Stimulated activated CD4-positive, alpha-beta T cell treated with anti-CD3 and anti-CD28 coated beads, Interleukin-2, amount 100 ng/mL, for 4 hours (primary cell): Measurements from ENCODE around the gene OR2T12.
"Not testable (repeated sequence)": the region's sequence is repeated elsewhere in the genome, so short reads cannot be mapped to it uniquely, and the experiment has no call there.

Source experiments
- DNase-seq: peaks from one replicate; pipeline ENCODE4 v3.0.0-alpha.2; 2020; ENCODE audit warnings: low read depth

Gene OR2T12

DNA sequence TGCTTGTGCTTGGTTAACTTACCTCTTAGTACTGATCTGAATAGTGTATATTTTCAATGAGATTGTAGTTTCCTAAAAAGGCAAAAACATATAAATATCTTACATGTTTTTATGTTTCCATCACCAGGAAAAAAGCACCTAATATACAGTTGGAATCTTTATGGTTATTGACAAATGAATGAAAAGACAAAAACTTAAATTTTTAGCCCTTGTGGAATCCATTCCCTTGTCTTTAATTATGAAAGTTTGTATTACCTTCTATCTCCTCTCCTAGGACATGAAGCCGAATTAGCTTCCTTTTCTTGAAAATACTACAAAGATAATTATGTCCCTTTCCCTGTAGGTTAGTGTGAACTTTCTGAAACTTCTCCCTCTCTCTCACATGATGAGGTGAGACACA, at the start of gene OR2T12:
Gene OR2T12, minus strand, starts transcription at position 101 of the 400 bp plus-strand sequence. CDS start 7,846 bp downstream, outside the sequence.
- no peak for DNase-seq

GRCh38 chr1:248348475-248348874, 45.3 kb upstream of the OR2T12 start, which contains the start of gene OR14C36:
Gene OR14C36, plus strand, starts transcription at chr1:248348775. Its CDS starts 0 bp downstream, at chr1:248348775.
- DNase-seq: no peak

GRCh38 chr1:248343451-248343850, 40.2 kb upstream of the OR2T12 start:
- no peak for DNase-seq

DNA sequence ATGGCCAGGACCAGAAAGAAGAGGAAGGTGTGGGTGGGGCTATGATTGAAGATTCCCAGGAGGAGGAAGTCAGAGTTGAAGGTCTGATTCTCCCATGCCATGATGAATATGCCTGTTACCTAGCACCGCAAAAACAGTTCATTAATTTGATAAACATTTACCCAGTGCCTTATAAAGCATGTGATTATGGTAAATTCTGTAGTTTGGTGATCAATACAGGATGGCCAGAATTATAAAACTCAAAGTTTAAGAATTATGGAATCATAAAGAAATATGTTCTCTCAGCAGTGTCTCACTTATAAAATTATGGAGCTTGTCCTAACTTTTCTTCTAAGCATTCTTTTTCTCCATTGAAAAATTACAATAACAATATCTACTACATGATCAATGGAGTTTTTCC, 21.2 kb upstream of the OR2T12 start, which contains the start of gene OR2M7:
Gene OR2M7, minus strand, starts transcription at position 101 of the 400 bp plus-strand sequence. Its CDS starts 0 bp downstream, at position 101.
- DNase-seq: no peak

DNA sequence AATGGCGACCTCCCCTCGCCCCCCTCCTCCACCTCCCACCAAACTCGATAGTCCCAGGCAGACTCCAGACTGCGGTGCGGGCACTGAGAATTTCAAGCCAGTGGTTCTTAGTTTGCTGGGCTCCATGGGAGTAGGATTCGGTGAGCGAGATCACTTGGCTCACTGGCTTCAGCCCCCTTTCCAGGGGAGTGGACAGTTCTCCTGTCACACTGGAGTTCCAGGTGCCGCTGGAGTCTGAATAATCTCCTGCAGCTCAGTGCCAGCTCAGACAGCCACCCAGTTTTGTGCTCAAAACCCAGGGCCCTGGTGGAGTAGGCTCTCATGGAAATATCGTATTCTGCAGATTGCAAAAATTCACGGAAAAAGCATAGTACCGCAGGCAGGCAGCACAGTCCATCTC, 13.6 kb upstream of the OR2T12 start:
- DNase-seq: no peak

DNA sequence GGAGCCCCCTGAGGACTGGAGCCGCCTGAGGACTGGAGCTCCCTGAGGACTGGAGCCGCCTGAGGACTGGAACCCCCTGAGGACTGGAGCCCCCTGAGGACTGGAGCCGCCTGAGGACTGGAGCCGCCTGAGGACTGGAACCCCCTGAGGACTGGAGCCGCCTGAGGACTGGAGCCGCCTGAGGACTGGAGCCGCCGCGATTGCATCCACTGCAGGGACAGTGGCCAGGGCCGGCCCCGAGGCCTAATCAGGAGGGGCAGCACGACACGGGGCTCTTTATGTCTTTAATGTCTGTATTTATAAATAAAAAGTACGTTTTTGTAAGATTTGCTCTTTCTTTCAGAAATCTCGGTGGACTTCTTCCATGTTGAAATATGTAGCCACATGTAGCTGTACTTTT, 3.5 kb upstream of the OR2T12 start:
- not testable (repeated sequence) for DNase-seq

- no peak for DNase-seq
Observed at GRCh38 chr1:248306103-248306502, 2.9 kb upstream of the OR2T12 start.

GRCh38 chr1:248305672-248306071, 2.4 kb upstream of the OR2T12 start:
- not testable (repeated sequence) for DNase-seq

DNA sequence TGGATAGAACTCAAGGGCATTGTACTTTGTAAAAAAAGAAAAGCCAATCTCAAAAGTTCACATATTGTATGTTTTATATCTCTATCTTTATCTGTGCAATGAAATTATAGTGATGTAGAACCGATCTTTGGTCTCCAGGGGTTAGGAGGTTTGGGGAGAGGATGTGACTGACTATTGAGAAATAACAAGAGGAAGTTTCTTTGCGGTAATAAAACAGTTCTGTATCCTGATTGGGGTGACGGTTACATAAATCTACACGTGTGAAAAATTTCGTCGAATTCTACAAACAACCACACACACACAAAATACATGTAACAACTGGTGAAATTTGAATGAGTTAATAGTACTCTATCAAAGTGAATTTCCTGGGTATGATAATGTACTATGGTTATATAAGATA, 14.8 kb downstream of the OR2T12 start:
- no peak for DNase-seq

GRCh38 chr1:248277876-248278275, 25.3 kb downstream of the OR2T12 start, which contains the start of gene OR2T33:
Gene OR2T33, minus strand, starts transcription at chr1:248277976. Its CDS starts 4,162 bp downstream, at chr1:248273814.
- DNase-seq: no peak

DNA sequence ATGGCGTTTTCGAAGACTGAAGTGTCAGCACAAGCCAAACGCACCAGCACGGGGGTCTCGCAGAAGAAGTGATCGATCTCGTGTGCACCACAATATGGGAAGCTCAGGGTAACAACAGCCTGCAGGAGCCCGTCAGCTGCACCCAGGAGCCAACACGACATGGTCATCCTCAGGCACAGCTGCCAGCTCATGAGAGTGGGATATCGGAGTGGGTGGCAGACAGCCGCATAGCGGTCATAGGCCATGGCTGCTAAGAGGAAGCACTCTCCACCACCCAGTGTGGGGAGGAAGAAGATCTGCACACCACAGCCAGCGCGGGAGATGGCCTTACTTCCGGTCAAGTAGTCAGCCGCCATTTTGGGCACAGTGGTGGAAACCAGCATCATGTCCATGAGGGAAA, 30.0 kb downstream of the OR2T12 start:
- DNase-seq: not testable (repeated sequence)

DNA sequence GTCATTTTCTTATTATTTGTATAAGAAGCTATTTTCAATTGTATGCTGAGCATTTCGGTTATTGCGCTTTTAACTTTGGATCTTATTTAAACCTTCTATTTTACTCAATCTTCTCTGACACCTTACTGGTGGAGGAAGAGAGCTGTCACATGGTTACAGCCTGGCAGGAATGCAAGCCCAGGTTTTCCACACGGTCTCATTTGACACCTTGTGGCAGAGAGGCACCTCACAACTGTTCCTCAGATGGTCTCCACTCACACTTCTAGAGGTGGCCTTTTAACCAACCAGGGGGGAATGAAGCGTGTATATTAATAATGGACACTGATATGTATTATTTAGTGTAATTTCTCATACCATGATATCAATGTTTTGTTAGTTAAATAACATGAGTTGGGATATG, 35.0 kb downstream of the OR2T12 start:
- DNase-seq: no peak

GRCh38 chr1:248259309-248259708, 43.9 kb downstream of the OR2T12 start:
- DNase-seq: not testable (repeated sequence)

DNA sequence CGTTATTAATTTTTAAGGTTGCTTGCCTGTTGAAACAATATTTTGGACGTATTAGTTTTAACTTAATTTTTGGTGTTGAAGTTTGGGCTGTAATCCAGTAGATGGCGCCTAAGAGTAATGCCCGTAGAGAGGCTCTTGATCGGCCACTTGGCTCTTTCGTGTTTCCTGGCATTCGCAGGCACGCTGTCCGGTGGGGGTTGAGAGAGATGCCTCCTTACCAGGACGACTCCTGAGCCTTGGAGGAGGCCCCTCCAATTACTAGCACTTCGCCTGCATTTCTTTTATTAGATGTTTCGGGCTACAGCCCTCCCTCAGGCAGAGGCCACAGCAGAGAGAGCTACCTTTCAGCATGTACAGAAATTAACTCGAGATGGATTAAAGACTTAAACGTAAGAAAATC, 60.0 kb downstream of the OR2T12 start:
- DNase-seq: no peak
